Femur (tissue), 1 donor: Measurements from ENCODE around the gene MDH1.

Experiments
- DNase-seq: peaks from one replicate; pipeline ENCODE4 v3.0.0-alpha.2; 2017

MDH1 gene

GRCh38 chr2:63642946-63643345, 54.2 kb downstream of the MDH1 start:
- no peak for DNase-seq

DNA sequence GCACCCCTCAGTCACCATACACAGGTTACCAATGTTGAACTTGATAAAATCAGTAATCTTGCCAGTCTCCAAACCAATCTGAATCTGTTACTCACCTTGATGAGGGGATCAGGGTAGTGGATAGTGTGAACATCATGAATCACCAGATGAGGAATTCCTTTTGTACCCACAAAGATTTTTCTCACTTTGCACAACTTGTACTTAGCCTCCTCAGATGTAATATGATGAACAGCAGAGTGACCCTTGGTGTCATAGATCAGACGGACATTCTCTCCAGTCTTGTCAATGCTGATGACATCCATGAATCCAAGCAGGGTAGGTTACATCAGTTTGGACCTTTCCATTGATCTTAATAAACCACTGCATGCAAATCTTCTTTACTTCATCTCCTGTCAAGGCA, 54.7 kb downstream of the MDH1 start:
- no peak for DNase-seq

DNA sequence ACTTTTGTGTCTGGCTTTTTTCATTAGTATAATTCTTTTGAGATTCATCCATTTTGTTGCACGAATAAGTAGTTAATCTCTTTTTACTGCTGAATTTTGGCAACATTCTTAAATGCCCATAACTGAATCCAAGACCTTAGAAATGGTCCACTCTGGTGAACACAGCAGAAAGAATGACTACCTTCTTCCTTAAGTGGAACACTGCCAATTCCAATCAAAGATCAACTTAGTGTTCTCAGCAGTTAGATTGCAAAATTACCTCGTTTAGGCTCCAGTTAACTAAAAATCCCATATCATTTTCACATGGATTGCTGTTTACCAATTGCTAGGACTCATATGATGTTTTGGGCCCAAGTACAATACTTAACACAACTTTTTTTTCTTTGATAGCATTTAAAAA, 59.9 kb downstream of the MDH1 start:
- no peak for DNase-seq

- no peak for DNase-seq
Measured at GRCh38 chr2:63649829-63650228, 61.1 kb downstream of the MDH1 start.

GRCh38 chr2:63650756-63651155, 62.0 kb downstream of the MDH1 start:
- DNase-seq, result no peak

DNA sequence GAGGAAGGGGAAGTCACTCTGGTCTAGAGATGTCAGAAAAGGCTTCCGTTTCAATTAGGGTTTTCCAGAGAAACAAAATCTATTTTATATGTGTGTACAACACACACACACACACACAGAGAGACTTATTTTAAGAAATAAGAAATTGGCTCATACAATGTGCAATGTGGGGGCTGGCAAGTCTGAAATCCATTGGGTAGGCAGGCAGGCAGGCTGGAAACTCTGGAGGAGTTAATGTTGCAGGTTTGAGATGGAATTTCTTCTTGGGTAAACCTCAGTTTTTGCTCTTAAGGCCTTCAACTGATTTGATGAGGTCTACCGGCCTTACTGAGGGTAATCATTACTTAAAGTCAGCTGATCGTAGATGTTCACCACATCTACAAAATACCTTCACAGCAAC, 62.6 kb downstream of the MDH1 start:
- DNase-seq, result no peak

DNA sequence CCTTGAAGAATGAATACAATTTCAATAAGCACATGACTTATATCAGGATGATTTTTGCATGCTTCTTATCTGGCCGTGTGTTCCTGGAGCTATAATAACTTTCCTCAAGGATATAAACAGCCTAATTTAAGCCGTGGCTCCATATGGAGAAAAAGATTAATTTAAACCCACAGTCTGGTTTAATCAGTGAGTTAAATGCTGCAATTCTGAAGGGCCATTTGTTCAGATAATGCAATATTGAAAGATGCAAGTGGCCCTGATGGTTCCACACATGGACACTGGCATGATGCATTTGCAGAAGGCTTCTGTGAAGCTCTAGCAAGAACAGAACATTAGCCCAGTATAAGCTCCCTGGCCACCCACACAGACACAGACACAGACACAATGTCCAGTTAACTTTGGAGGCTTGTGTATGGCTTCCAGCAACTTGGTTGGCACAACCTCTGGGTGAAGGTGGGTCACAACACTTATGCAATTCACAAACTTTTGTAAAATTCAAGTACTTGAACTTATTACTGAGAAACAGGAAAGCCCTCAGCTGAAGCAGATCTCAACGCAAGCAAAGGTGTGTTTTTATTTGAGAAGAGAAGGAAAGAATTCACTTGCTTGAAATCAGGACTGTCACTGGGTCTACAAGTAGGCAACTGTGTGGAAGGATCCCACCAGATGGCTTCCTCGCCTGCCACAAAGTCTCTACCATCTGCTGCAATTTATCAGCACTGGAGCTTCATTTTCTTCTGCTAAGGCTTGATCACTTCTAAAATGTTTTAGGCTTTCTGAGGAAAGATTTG, 63.3 kb downstream of the MDH1 start:
- no peak for DNase-seq

DNA sequence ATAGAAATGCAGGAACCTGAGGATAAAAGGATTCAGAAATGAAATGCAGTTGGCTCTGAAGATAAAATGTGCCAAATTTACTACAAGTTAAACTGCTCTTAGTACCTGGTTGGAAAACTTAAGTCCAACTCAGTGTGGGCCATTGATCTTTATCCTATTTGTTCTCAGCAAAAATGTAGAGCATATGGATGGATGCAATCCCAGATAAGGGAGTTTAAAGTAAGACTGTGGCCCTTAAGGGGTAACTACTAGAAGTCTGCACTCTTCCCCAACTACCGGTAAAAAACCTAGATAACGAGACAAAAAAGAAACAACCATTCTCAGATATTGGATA, 63.9 kb downstream of the MDH1 start:
- no peak for DNase-seq

- no peak for DNase-seq
Measured at GRCh38 chr2:63654959-63655358, 66.2 kb downstream of the MDH1 start.
